Fibroblast of lung (primary cell): ENCODE data around the gene LCE1F. TPM values are rescaled to one million over a fixed set of nuclear protein-coding genes. Genes with fewer than 3 reads are reported as not detected.

Source experiments
- DNase-seq, 2 donors: peaks; one replicate each; pipeline versions ENCODE4 v3.0.0 to v3.0.0-alpha.2; 2010; ENCODE audit warnings: low read depth in 2 of 2
- H2AFZ ChIP-seq: 2 replicates; pipeline ENCODE4 v1.5.1; 2012; ENCODE audit warnings: low read length, control low read depth, inconsistent platforms
- H3K27ac ChIP-seq: 2 replicates; pipeline ENCODE4 v1.5.1; 2011; ENCODE audit warnings: low read length, control low read depth; ENCODE audit not compliant: insufficient read depth
- H3K27me3 ChIP-seq: 2 replicates; pipeline ENCODE4 v1.5.1; 2011; ENCODE audit warnings: mild to moderate bottlenecking, low read length; ENCODE audit not compliant: control insufficient read depth, insufficient read depth
- H3K36me3 ChIP-seq: 2 replicates; pipeline ENCODE4 v1.5.1; 2011; ENCODE audit warnings: low read length; ENCODE audit not compliant: control insufficient read depth, insufficient read depth
- H3K4me1 ChIP-seq: 2 replicates; pipeline ENCODE4 v1.5.1; 2011; ENCODE audit warnings: low read length; ENCODE audit not compliant: control insufficient read depth, insufficient read depth; ENCODE audit errors: extremely low read depth
- H3K4me2 ChIP-seq: 2 replicates; pipeline ENCODE4 v1.5.1; 2011; ENCODE audit warnings: low read length, control low read depth; ENCODE audit not compliant: insufficient read depth; ENCODE audit errors: extremely low read depth
- H3K4me3 ChIP-seq, 4 experiments: fragments of 200-600 bp in 1 of 4; sonication (generic) in 1 of 4; replicated peaks in 1 of 4; 2 replicates each; pipeline ENCODE4 v1.5.1; 2011 to 2016; ENCODE audit warnings: low read length in 4 of 4, low read depth in 3 of 4, mild to moderate bottlenecking in 3 of 4, control low read depth in 2 of 4, inconsistent platforms in 1 of 4, mixed read lengths in 1 of 4; ENCODE audit not compliant: insufficient read depth in 1 of 4; ENCODE audit errors: control extremely low read depth in 1 of 4
- H3K79me2 ChIP-seq: 2 replicates; pipeline ENCODE4 v1.5.1; 2012; ENCODE audit warnings: mild to moderate bottlenecking, low read length, inconsistent platforms; ENCODE audit not compliant: control insufficient read depth, insufficient read depth
- H3K9ac ChIP-seq: 2 replicates; pipeline ENCODE4 v1.5.1; 2011; ENCODE audit warnings: mild to moderate bottlenecking, low read length, control low read depth; ENCODE audit not compliant: insufficient read depth
- H3K9me3 ChIP-seq: 2 replicates; pipeline ENCODE4 v1.5.1; 2012; ENCODE audit warnings: low read depth, low read length; ENCODE audit not compliant: control insufficient read depth, insufficient read depth
- H4K20me1 ChIP-seq: 2 replicates; pipeline ENCODE4 v1.5.1; 2011; ENCODE audit warnings: low read length; ENCODE audit not compliant: control insufficient read depth, insufficient read depth; ENCODE audit errors: extremely low read depth
- EZH2 ChIP-seq: IDR thresholded peaks from 2 replicates; pipeline ENCODE4 v1.5.1; 2012; ENCODE audit warnings: low read length, control low read depth, mild to moderate bottlenecking; ENCODE audit errors: missing control alignments
- polyA minus RNA-seq: library from RNA; depleted of rRNA, polyadenylated mRNA; stranded (reverse); fragments of >200 nt; gene quantifications from 2 replicates; pipeline ENCODE4 v1.2.3, GENCODE V29; 2011; ENCODE audit warnings: low replicate concordance
- polyA plus RNA-seq, 2 donors: library from polyadenylated mRNA; depleted of rRNA in 1 of 2; stranded (reverse) in 1 of 2; unstranded in 1 of 2; fragments of >200 nt; gene quantifications; 2 replicates each; pipeline ENCODE4 v1.2.1, GENCODE V29; 2011 to 2012; ENCODE audit warnings: missing spikeins in 1 of 2
- total RNA-seq: library from RNA; depleted of rRNA; stranded (reverse); fragments of >200 nt; gene quantifications from 2 replicates; pipeline ENCODE4 v1.2.1, GENCODE V29; 2014
- TF ChIP-seq, protein P1 (sequence below), 2 donors: IDR thresholded peaks in 1 of 2; conservative IDR thresholded peaks in 1 of 2; 1 replicate in 1 of 2; 2 replicates in 1 of 2; pipeline ENCODE4 v1.5.1; 2011 to 2012; ENCODE audit warnings: low read length in 2 of 2, control low read depth in 1 of 2, inconsistent platforms in 1 of 2, low read depth in 1 of 2, mild to moderate bottlenecking in 1 of 2

Gene LCE1F, protein sequence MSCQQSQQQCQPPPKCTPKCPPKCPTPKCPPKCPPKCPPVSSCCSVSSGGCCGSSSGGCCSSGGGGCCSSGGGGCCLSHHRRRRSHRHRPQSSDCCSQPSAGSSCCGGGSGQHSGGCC
- not detected in 2 replicates for total RNA-seq
- polyA plus RNA-seq, result not detected in 2 replicates
- polyA plus RNA-seq (2012), result 0.78 TPM in 1 of 2 replicates, not detected in the other
- polyA minus RNA-seq, result 1.4 TPM in 1 of 2 replicates, not detected in the other

DNA sequence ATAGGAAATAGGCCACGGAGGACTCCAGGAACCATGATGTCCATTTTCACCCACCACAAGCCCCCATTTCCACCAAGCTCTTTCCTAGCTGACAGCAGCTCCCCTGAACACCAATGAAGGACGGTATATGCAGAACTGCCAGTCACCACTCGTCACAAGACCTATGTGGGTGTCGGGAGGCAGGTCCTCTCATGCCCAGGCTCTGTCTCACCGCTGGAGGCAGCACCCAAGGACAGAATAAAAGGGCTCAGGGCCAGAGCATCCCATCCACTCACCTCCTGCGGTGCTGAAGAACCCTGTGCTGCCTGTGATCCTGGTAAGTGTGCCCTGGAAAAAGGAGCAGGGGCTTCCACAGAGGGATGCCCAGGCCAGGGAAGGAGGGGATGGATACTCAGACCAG, at the start of gene LCE1F:
LCE1F (plus strand) TSS at position 266 of the 400 bp plus-strand sequence. CDS start 1,232 bp downstream, outside the sequence.
- H3K4me3 ChIP-seq, result no peak within 1 kb of the TSS
- DNase-seq, result no peak
- H3K79me2 ChIP-seq, result no peaks in the 10 kb centered on the region
- no peaks in the 10 kb centered on the region for H3K27me3 ChIP-seq
- no peaks in the 10 kb centered on the region for H4K20me1 ChIP-seq
- H3K4me2 ChIP-seq, result no peak within 1 kb of the TSS
- no peak within 1 kb of the TSS for H3K27ac ChIP-seq
- no peak for TF ChIP-seq EZH2
- TF ChIP-seq, protein P1, sequence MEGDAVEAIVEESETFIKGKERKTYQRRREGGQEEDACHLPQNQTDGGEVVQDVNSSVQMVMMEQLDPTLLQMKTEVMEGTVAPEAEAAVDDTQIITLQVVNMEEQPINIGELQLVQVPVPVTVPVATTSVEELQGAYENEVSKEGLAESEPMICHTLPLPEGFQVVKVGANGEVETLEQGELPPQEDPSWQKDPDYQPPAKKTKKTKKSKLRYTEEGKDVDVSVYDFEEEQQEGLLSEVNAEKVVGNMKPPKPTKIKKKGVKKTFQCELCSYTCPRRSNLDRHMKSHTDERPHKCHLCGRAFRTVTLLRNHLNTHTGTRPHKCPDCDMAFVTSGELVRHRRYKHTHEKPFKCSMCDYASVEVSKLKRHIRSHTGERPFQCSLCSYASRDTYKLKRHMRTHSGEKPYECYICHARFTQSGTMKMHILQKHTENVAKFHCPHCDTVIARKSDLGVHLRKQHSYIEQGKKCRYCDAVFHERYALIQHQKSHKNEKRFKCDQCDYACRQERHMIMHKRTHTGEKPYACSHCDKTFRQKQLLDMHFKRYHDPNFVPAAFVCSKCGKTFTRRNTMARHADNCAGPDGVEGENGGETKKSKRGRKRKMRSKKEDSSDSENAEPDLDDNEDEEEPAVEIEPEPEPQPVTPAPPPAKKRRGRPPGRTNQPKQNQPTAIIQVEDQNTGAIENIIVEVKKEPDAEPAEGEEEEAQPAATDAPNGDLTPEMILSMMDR (conservative IDR thresholded peaks at IDR 0.05 in 1 of 2, IDR thresholded peaks at IDR 0.05 in 1 of 2; ENCODE audit: low read depth in 1 of 2, low read length in 2 of 2), result no peak
- no peak within 1 kb of the TSS for H2AFZ ChIP-seq
- H3K9me3 ChIP-seq, result no peaks in the 10 kb centered on the region
- no peak within 1 kb of the TSS for H3K9ac ChIP-seq
- no peaks in the 10 kb centered on the region for H3K4me1 ChIP-seq
- no peaks in the 10 kb centered on the region for H3K36me3 ChIP-seq

DNA sequence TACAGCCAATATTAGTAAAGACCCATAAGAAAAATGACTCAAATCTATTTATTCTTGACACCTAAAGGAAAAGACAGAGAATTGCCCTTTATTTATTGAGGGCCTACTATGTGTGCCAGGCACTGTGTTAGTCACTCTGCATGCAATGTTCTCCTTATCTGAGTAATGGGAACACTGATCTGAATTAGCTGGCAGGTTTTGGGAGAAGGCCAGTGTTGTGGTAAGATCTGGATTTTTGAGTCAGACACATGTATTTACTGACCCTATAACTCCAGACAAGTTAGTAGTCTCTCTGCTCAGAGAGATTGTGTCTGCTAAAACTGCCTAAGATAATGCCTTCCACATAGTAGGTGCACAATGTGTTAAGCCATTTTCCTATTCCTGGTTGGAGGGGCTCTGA, 49.7 kb upstream of the LCE1F start:
- TF ChIP-seq EZH2, result no peak
- TF ChIP-seq, protein P1 (conservative IDR thresholded peaks at IDR 0.05 in 1 of 2, IDR thresholded peaks at IDR 0.05 in 1 of 2; ENCODE audit: low read depth in 1 of 2, low read length in 2 of 2), result no peak
- H3K27ac ChIP-seq, result no peak overlapping the region
- no peak overlapping the region for H3K4me2 ChIP-seq
- H3K4me1 ChIP-seq, result no peaks in the 10 kb centered on the region
- no peak overlapping the region for H3K4me3 ChIP-seq
- H4K20me1 ChIP-seq, result no peaks in the 10 kb centered on the region
- H3K9ac ChIP-seq, result no peak overlapping the region
- H3K9me3 ChIP-seq, result no peaks in the 10 kb centered on the region
- no peaks in the 10 kb centered on the region for H3K27me3 ChIP-seq
- peak in 1 of 2 donors; percentile 8 for DNase-seq
- H2AFZ ChIP-seq, result no peak overlapping the region
- H3K79me2 ChIP-seq, result no peaks in the 10 kb centered on the region
- no peaks in the 10 kb centered on the region for H3K36me3 ChIP-seq

DNA sequence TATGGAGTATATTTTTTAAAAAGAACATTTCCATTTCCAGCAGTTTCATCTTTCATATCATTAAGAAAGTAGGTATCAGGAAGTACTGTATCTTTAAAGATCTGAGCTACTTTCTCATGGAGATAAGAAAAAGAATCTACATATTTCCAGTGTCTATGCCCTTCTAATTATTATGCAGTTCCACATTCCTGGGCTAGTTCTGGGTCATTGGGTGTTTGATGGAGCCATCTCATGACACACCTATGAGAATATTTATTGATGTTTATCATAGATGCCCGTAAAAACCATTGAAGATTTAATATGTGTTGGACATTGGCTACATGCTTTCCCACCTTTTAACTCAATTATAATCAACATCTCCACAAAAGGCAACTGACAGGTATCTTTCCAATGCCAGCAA, 46.0 kb upstream of the LCE1F start:
- no peak overlapping the region for H2AFZ ChIP-seq
- no peaks in the 10 kb centered on the region for H3K36me3 ChIP-seq
- no peak overlapping the region for H3K9ac ChIP-seq
- H3K27ac ChIP-seq, result no peak overlapping the region
- H3K4me3 ChIP-seq, result no peak overlapping the region
- H3K4me1 ChIP-seq, result no peaks in the 10 kb centered on the region
- H3K9me3 ChIP-seq, result no peaks in the 10 kb centered on the region
- TF ChIP-seq EZH2, result no peak
- TF ChIP-seq, protein P1 (conservative IDR thresholded peaks at IDR 0.05 in 1 of 2, IDR thresholded peaks at IDR 0.05 in 1 of 2; ENCODE audit: low read depth in 1 of 2, low read length in 2 of 2), result no peak
- H3K4me2 ChIP-seq, result no peak overlapping the region
- no peaks in the 10 kb centered on the region for H4K20me1 ChIP-seq
- no peaks in the 10 kb centered on the region for H3K27me3 ChIP-seq
- DNase-seq, result no peak
- no peaks in the 10 kb centered on the region for H3K79me2 ChIP-seq
